ENCODE results near the gene XRCC1.
"Not testable (repeated sequence)": the region's sequence is repeated elsewhere in the genome, so short reads cannot be mapped to it uniquely, and the experiment has no call there.

Gene XRCC1

DNA sequence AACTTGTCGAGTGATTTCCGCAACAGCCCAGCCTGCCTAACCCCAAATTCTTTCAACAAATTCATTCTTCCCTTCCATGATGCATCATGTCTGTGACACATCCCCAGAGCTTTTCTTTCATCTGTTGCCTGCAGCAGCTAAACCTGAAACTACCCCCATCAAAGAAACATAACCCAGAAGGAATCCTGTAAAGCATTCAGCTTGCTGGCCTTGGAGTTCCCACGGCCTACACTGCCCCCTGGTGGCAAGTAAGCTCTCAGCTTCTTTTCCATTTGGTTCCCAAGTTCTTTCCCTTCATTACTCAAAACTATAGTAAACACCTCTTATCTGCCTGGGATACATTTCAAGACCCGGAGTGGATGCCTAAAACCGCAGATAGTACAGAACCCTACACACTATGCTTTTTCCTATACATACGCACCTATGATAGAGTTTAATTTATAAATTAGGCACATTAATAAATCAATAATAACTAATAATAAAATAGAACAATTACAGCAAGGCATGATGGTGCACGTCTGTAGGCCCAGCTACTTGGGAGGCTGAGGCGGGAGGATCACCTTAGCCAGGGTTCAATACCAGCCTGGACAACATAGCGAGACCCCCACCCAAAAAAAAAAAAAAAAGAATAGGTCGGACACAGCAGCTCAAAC, 55.8 kb downstream of the XRCC1 start:
- no peaks in the 10 kb centered on the region for H3K9me3 ChIP-seq (ENCODE audit: control insufficient read depth, insufficient read depth, low read length)
- H3K4me3 ChIP-seq (ENCODE audit: low read depth, low read length), result no peak overlapping the region
- H3K4me1 ChIP-seq (ENCODE audit: control insufficient read depth, insufficient read depth, low read length), result no peaks in the 10 kb centered on the region
- no peak overlapping the region for H3K9ac ChIP-seq (ENCODE audit: low read depth, low read length)
- no peaks in the 10 kb centered on the region for H3K27me3 ChIP-seq (ENCODE audit: control insufficient read depth, insufficient read depth, low read length)
- H3K36me3 ChIP-seq (ENCODE audit: control insufficient read depth, insufficient read depth, low read length), result no peaks in the 10 kb centered on the region

DNA sequence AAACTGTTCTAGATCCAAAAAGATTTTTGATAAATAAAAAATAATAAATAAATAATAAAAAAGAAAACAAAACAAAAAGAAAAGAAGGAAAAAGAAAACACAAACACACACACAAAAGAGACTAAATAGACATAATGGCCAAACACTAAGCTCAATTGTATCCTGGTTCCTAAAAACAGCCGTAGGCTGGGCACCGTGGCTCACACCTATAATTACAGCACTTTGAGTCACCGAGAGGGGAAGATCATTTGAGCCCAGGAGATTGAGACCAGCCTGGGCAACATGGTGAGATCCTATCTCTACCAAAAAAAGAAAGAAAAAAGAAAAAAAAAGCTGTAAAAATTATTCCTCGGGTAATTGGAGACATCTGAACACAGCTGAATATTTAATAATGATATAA, 57.3 kb downstream of the XRCC1 start:
- Histone ChIP-seq H3K4me3 (ENCODE audit: low read depth, low read length) (no peak overlapping the region), H3K9me3 (ENCODE audit: control insufficient read depth, insufficient read depth, low read length) (no peaks in the 10 kb centered on the region), H3K4me1 (ENCODE audit: control insufficient read depth, insufficient read depth, low read length) (no peaks in the 10 kb centered on the region), H3K36me3 (ENCODE audit: control insufficient read depth, insufficient read depth, low read length) (no peaks in the 10 kb centered on the region), H3K27me3 (ENCODE audit: control insufficient read depth, insufficient read depth, low read length) (no peaks in the 10 kb centered on the region), H3K9ac (ENCODE audit: low read depth, low read length) (no peak overlapping the region)

- not testable (repeated sequence) for H3K27me3 ChIP-seq (ENCODE audit: control insufficient read depth, insufficient read depth, low read length); H3K36me3 ChIP-seq (ENCODE audit: control insufficient read depth, insufficient read depth, low read length); H3K4me3 ChIP-seq (ENCODE audit: low read depth, low read length); H3K9ac ChIP-seq (ENCODE audit: low read depth, low read length); H3K9me3 ChIP-seq (ENCODE audit: control insufficient read depth, insufficient read depth, low read length); H3K4me1 ChIP-seq (ENCODE audit: control insufficient read depth, insufficient read depth, low read length)
Measured at GRCh38 chr19:43512399-43512798, 62.9 kb downstream of the XRCC1 start.

DNA sequence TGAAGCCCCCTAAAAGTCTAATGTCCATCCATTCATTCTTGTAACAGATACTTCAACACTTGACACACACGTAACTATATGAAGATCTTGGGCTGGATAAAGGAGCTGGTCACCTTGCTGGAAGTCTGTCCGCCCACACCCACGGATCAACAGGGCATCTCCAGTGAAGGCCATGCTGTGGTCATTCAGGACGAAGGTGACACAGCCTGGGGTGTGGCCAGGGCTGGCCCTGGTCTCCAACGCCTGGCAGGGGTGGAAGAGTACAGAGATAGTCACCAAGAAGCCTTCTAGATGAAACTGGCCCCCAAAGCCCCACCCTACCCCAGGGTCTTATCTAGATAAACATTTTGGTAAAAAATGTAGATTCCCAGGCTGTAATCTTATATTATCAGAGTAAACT, 64.0 kb downstream of the XRCC1 start:
- Histone ChIP-seq H3K4me3 (ENCODE audit: low read depth, low read length) (no peak overlapping the region), H3K36me3 (ENCODE audit: control insufficient read depth, insufficient read depth, low read length) (peaks cover 5% of the 10 kb centered on the region), H3K9ac (ENCODE audit: low read depth, low read length) (no peak overlapping the region), H3K9me3 (ENCODE audit: control insufficient read depth, insufficient read depth, low read length) (no peaks in the 10 kb centered on the region), H3K27me3 (ENCODE audit: control insufficient read depth, insufficient read depth, low read length) (no peaks in the 10 kb centered on the region), H3K4me1 (ENCODE audit: control insufficient read depth, insufficient read depth, low read length) (no peaks in the 10 kb centered on the region)

DNA sequence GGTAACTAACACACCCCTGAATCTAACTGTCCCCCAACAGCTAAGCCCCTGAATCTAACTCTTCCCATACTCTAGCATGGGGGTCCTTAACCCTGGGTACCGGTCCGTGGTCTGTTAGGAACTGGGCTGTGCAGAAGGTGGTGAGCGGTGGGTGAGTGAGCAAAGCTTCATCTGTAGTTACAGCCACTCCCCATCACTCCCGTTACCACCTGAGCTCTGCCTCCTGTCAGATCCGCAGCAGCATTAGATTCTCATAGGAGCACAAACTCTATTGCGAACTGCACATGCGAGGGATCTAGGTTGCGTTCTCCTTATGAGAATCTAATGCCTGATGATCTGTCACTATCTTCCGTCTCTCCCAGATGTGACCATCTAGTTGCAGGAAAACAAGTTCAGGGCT, 64.6 kb downstream of the XRCC1 start:
- no peak overlapping the region for H3K4me3 ChIP-seq (ENCODE audit: low read depth, low read length)
- H3K4me1 ChIP-seq (ENCODE audit: control insufficient read depth, insufficient read depth, low read length), result no peaks in the 10 kb centered on the region
- no peak overlapping the region for H3K9ac ChIP-seq (ENCODE audit: low read depth, low read length)
- H3K36me3 ChIP-seq (ENCODE audit: control insufficient read depth, insufficient read depth, low read length), result peaks cover 5% of the 10 kb centered on the region
- no peaks in the 10 kb centered on the region for H3K9me3 ChIP-seq (ENCODE audit: control insufficient read depth, insufficient read depth, low read length)
- no peaks in the 10 kb centered on the region for H3K27me3 ChIP-seq (ENCODE audit: control insufficient read depth, insufficient read depth, low read length)

DNA sequence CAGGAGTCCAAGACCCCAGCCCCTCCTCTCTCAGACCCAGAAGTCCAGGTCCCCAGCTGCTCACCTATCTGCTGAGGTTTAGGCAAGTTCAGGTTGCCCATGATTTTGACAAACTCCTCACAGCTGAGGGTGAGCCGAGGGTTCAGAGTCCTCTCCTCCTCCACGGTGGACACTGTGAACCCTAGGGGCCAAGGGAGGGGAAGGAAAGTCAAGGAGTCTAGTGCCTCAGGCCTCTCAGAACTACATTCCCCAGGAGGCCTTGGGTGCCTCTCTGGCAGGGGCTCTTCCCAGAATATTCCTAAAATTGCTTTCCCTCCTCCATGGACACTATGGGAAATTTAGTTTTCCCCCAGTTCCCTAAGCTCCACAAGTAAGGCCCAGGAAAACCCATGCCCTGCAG, 67.4 kb downstream of the XRCC1 start:
- H3K9me3 ChIP-seq (ENCODE audit: control insufficient read depth, insufficient read depth, low read length), result no peaks in the 10 kb centered on the region
- H3K36me3 ChIP-seq (ENCODE audit: control insufficient read depth, insufficient read depth, low read length), result peaks cover 5% of the 10 kb centered on the region
- H3K9ac ChIP-seq (ENCODE audit: low read depth, low read length), result no peak overlapping the region
- H3K4me3 ChIP-seq (ENCODE audit: low read depth, low read length), result no peak overlapping the region
- H3K27me3 ChIP-seq (ENCODE audit: control insufficient read depth, insufficient read depth, low read length), result peaks cover 14% of the 10 kb centered on the region
- no peaks in the 10 kb centered on the region for H3K4me1 ChIP-seq (ENCODE audit: control insufficient read depth, insufficient read depth, low read length)

- Histone ChIP-seq H3K4me3 (ENCODE audit: low read depth, low read length) (no peak overlapping the region), H3K9ac (ENCODE audit: low read depth, low read length) (no peak overlapping the region), H3K27me3 (ENCODE audit: control insufficient read depth, insufficient read depth, low read length) (peaks cover 24% of the 10 kb centered on the region), H3K9me3 (ENCODE audit: control insufficient read depth, insufficient read depth, low read length) (no peaks in the 10 kb centered on the region), H3K36me3 (ENCODE audit: control insufficient read depth, insufficient read depth, low read length) (peaks cover 5% of the 10 kb centered on the region), H3K4me1 (ENCODE audit: control insufficient read depth, insufficient read depth, low read length) (no peaks in the 10 kb centered on the region)
Measured at GRCh38 chr19:43506629-43507028, 68.7 kb downstream of the XRCC1 start.

DNA sequence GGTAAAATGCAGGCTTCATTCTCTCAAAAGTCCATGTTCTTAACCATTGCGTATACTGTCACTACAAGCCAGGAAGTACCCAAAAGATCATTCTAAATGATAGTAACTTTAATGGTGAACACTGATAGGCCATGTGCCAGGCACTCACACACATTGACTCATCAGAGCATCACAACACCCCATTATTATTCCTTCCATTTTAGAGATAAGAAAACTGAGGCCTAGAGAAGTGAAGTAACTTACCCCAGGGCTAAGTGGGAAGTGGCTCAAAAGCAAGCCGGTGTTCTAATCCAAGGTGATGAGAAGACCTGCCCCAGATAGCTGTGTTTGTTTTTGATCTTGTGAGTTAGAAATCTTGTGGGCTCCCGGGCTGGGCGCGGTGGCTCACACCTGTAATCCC, 69.4 kb downstream of the XRCC1 start:
- no peaks in the 10 kb centered on the region for H3K4me1 ChIP-seq (ENCODE audit: control insufficient read depth, insufficient read depth, low read length)
- peaks cover 3% of the 10 kb centered on the region for H3K36me3 ChIP-seq (ENCODE audit: control insufficient read depth, insufficient read depth, low read length)
- peaks cover 27% of the 10 kb centered on the region for H3K27me3 ChIP-seq (ENCODE audit: control insufficient read depth, insufficient read depth, low read length)
- H3K4me3 ChIP-seq (ENCODE audit: low read depth, low read length), result no peak overlapping the region
- no peak overlapping the region for H3K9ac ChIP-seq (ENCODE audit: low read depth, low read length)
- no peaks in the 10 kb centered on the region for H3K9me3 ChIP-seq (ENCODE audit: control insufficient read depth, insufficient read depth, low read length)

DNA sequence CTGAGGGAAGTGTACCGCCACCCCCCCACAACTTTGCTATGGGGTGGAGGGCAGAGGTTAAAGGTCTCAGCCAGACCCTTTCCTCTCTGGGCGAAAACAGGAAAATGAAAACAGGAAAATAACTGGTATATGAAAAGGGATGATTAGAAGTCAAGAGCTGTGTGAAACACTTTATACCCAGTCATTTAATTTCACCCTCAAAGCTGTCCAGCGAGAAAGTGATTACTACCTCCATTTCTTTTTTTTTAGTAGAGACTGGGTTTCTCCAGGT, 70.2 kb downstream of the XRCC1 start:
- H3K36me3 ChIP-seq (ENCODE audit: control insufficient read depth, insufficient read depth, low read length), result no peaks in the 10 kb centered on the region
- no peaks in the 10 kb centered on the region for H3K9me3 ChIP-seq (ENCODE audit: control insufficient read depth, insufficient read depth, low read length)
- peak overlapping the region; percentile 93 for H3K4me3 ChIP-seq (ENCODE audit: low read depth, low read length)
- no peaks in the 10 kb centered on the region for H3K4me1 ChIP-seq (ENCODE audit: control insufficient read depth, insufficient read depth, low read length)
- H3K27me3 ChIP-seq (ENCODE audit: control insufficient read depth, insufficient read depth, low read length), result peaks cover 27% of the 10 kb centered on the region
- no peak overlapping the region for H3K9ac ChIP-seq (ENCODE audit: low read depth, low read length)

GRCh38 chr19:43504426-43505185, 70.7 kb downstream of the XRCC1 start, which contains the start of gene PHLDB3:
Gene PHLDB3 (minus strand): TSS chr19:43504746. CDS start chr19:43504118, 628 bp downstream.
- Histone ChIP-seq H3K9me3 (ENCODE audit: control insufficient read depth, insufficient read depth, low read length) (no peaks in the 10 kb centered on the region), H3K9ac (ENCODE audit: low read depth, low read length) (peak within 1 kb of the TSS; percentile 65), H3K4me1 (ENCODE audit: control insufficient read depth, insufficient read depth, low read length) (no peaks in the 10 kb centered on the region), H3K4me3 (ENCODE audit: low read depth, low read length) (peak within 1 kb of the TSS; percentile 93), H3K27me3 (ENCODE audit: control insufficient read depth, insufficient read depth, low read length) (peaks cover 27% of the 10 kb centered on the region), H3K36me3 (ENCODE audit: control insufficient read depth, insufficient read depth, low read length) (no peaks in the 10 kb centered on the region)

DNA sequence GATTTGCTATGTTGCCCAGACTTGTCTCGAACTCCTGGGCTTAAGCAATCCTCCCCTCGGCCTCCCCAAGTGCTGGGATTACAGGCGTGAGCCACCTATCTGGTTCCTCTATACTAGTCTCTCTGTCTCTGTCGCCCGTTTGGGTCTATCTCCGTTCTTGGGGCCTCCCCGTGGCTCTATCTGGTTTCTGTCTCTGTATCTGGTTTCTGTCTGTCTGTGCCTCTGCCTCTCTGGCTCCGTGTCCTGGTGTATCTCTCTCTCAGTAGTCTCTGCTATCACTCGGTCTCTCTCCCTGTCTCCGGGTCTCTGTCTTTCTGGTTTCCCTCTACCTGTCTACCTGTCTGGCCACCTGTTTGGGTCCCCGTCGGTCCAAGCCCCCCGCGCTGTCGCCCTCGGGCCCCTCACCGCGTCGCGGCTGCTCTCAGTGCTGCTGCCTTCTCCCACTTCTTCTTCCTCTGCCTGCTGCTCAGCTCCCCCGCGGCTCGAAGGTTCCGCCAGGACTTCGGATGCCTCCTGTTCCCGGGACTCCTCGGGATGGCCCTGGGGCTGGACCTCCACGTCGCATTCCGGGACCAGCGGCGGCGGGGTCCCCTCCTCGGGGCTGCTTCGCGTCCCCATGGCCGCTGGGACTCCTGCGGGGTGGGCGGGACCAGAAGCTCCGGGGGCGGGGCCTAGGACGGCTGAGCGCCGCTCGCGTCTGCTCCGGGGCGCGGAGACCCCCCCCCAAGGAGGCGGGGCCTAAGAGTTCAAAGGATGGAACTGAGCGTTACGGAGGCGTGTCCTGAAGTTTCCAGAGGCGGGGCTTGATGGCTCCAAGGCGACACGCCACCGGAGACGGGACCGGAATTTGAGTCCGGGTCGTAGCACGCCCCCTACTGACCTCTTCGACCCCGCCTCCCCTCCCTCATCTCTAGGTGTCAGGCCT, 71.6 kb downstream of the XRCC1 start:
- Histone ChIP-seq H3K9me3 (ENCODE audit: control insufficient read depth, insufficient read depth, low read length) (no peaks in the 10 kb centered on the region), H3K4me1 (ENCODE audit: control insufficient read depth, insufficient read depth, low read length) (no peaks in the 10 kb centered on the region), H3K4me3 (ENCODE audit: low read depth, low read length) (peak overlapping the region; percentile 93), H3K27me3 (ENCODE audit: control insufficient read depth, insufficient read depth, low read length) (peaks cover 27% of the 10 kb centered on the region), H3K36me3 (ENCODE audit: control insufficient read depth, insufficient read depth, low read length) (no peaks in the 10 kb centered on the region), H3K9ac (ENCODE audit: low read depth, low read length) (peak overlapping the region; percentile 60)

Measured in iPS-15b (cell line).